HFF-Myc (cell line): ENCODE results near the gene HLA-DRA.
A peak's percentile ranks its signal among the peaks of the same experiment; 100 is the strongest.

Experiments
- DNase-seq: peaks from one replicate; pipeline ENCODE4 v3.0.0-alpha.2; 2011; ENCODE audit warnings: low read depth; ENCODE audit errors: extremely low read depth
- H3K4me3 ChIP-seq: replicated peaks from 2 replicates; pipeline ENCODE4 v1.5.1; 2011; ENCODE audit warnings: low read depth, mild to moderate bottlenecking, control low read depth, low read length
- TF ChIP-seq, protein P1 (sequence below): IDR thresholded peaks from 2 replicates; pipeline ENCODE4 v1.5.1; 2012; ENCODE audit warnings: mild to moderate bottlenecking, low read depth, low read length, control low read depth; ENCODE audit errors: missing control alignments

HLA-DRA gene

DNA sequence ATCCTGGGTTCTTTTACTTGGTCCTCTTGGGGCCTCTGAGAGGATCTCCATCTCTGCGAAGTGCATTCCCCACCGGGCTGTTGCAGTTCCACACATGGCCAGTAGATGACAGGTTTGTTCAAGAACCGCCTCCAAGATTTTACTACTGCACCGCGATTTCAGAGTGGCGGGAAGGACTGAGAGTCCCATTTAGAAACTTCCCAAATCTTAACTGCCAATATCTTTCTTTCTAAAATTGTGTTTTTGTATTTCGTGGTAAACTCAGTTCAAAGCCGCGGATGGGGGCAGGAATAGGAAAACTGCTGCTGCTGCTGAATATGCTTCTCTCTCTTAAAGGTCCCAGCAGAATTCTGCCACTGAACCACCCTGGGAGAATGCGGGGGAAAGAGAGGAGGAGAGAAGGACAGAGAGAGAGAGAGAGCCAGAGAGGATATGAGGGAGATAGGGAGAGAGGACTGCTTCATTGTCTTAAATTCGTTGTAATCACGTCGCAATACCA is 24.1 kb upstream of the HLA-DRA start:
- TF ChIP-seq, protein P1, sequence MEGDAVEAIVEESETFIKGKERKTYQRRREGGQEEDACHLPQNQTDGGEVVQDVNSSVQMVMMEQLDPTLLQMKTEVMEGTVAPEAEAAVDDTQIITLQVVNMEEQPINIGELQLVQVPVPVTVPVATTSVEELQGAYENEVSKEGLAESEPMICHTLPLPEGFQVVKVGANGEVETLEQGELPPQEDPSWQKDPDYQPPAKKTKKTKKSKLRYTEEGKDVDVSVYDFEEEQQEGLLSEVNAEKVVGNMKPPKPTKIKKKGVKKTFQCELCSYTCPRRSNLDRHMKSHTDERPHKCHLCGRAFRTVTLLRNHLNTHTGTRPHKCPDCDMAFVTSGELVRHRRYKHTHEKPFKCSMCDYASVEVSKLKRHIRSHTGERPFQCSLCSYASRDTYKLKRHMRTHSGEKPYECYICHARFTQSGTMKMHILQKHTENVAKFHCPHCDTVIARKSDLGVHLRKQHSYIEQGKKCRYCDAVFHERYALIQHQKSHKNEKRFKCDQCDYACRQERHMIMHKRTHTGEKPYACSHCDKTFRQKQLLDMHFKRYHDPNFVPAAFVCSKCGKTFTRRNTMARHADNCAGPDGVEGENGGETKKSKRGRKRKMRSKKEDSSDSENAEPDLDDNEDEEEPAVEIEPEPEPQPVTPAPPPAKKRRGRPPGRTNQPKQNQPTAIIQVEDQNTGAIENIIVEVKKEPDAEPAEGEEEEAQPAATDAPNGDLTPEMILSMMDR = peak; percentile 99
- DNase-seq = peak; percentile 31
- H3K4me3 ChIP-seq = no peak overlapping the region

DNA sequence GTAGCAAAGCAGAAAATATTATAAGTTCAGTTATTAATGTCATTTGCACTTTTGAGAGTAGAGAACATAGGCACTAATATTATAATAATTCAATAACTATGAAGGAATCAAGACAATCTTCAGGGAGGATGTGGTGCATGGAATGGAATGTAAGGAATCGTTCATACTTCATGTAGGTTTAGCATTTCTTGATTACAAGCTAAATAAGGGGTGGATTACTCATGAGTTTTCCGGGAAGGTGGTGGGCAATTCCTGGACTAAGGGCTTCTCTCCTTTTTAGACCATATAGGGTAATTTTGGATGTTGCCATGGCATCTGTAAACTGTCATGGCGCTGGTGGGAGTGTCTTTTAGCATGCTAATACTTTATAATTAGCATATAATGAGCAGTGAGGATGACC is 23.7 kb upstream of the HLA-DRA start:
- TF ChIP-seq, protein P1 = no peak
- no peak overlapping the region for H3K4me3 ChIP-seq

DNA sequence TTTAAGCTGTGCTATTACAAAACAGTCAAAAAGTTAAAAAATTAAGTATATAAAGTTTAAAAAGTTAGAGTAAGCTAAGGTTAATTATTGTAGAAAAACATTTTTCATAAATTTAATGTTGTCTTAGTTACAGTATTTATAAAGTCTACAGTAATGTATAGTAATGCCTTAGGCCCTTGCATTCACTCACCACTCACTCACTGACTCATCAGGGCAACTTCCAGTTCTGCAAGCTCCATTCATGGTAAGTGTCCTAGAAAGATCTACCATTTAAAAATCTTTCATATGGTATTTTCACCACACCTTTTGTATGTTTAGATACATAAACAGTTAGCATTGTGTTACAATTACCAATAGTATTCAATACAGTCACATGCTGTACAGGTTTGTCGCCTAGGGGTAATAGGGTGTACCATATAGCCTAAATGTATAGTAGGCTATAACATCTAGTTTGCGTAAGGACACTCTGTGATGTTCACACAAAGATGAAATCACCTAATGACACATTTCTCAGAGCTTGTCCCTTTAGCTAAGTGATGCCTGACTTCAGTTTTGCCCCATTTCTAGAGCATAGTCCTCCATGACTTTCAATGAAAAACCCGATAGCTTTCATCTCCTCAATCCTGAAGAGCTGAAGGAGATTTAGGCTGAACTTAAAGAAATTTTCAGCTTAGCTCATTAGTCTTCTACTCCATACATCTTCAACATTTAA is 14.9 kb upstream of the HLA-DRA start:
- H3K4me3 ChIP-seq = no peak overlapping the region
- TF ChIP-seq, protein P1 = no peak
- no peak for DNase-seq

More for the DNA sequence above, 23.7 kb upstream of the HLA-DRA start:
- no peak for DNase-seq

DNA sequence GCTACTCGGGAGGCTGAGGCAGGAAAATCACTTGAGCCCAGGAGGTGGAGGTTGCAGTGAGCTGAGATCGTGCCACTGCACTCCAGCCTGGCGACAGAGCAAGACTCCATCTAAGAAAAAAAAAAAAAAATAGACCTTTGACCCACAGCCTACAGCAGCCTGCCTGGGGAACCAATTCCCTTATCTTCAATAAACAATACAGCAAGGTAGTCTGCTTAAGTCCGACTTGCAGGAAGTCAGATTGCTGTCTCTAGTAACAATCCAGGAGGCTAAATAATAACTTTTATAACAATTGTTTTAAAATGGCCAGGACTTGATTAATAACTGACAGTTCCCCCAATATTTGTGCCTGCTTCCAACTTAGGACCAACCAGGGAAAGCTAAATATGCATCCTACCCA is 13.3 kb upstream of the HLA-DRA start:
- DNase-seq = no peak
- TF ChIP-seq, protein P1 = no peak
- H3K4me3 ChIP-seq = no peak overlapping the region

DNA sequence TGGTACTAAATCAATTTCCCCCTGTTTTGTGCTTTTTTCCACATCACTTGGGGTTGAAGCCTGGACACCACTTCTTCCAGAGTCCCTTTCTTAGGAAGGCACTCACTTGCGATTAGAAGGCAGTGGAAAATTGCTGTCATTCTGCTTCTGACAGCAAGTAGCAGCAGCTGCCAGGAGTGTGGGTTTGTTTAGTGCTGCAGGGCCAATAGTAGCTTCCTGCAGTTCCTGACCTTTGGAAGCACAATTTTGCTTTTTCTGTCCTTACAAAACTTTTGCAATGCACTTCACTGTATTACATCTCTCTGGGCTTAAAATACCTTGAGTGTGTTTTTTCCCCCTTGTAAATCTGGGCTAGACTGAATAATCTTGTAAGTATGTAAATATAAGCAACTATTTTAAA is 12.5 kb upstream of the HLA-DRA start:
- H3K4me3 ChIP-seq = no peak overlapping the region
- no peak for DNase-seq
- TF ChIP-seq, protein P1 = no peak

DNA sequence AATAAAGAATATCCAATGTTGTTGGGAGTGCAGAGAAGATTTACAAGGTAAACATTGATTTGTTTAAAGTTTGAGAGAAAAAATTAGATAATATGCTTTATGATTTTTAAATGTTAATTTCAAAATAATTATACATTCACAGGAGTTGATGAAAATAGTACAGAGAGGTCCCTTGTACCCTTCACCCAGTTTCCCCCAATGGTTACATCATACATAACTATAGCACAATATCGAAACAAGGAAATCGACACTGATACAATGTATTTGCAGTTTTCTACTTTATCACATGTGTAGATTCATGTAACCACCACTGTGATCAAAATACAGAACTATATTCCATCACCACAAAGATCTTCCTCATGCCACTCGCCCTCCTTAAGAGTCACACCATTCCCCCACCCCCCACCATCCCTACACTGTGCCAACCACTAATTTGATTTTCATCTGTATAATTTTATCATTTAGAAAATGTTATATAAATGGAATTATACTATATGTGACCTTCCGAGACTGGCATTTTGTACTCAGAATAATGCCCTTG is 11.7 kb upstream of the HLA-DRA start:
- TF ChIP-seq, protein P1 = no peak
- no peak for DNase-seq
- no peak overlapping the region for H3K4me3 ChIP-seq
